Activated CD4-positive, alpha-beta T cell treated with anti-CD3 and anti-CD28 coated beads, Interleukin-2, amount 50 U/mL, for 16 hours (primary cell): Measurements from ENCODE around the gene GSTK1.
"Not testable (repeated sequence)": the region's sequence is repeated elsewhere in the genome, so short reads cannot be mapped to it uniquely, and the experiment has no call there.

Source experiments
- DNase-seq: peaks from one replicate; pipeline ENCODE4 v3.0.0-alpha.2; 2020

Gene GSTK1

GRCh38 chr7:143239813-143240212, 23.4 kb upstream of the GSTK1 start:
- DNase-seq: no peak

GRCh38 chr7:143240291-143241168, 22.7 kb upstream of the GSTK1 start:
- peak; percentile 83 for DNase-seq

- no peak for DNase-seq
These were observed 20.9 kb upstream of the GSTK1 start for GRCh38 chr7:143242306-143242705.

DNA sequence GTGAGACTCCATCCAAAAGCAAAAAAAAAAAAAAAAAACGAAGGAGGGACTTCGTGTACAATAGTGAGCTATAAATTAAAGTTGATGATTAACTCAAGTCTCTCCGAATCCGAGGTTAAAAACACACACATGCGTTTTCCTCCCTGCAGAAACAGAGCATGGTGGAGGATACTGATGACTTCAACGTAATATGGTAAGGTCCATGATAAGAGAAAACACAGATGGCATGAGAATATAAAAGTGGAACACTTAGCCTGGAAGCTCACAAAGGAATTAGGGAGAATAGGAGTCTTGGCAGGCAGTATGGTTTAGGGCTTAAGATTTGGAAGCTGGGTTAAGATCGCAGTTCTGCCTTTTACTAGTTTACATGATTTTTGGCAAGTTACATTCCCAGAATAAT, 20.1 kb upstream of the GSTK1 start:
- no peak for DNase-seq

- DNase-seq: no peak
These were observed 19.6 kb upstream of the GSTK1 start for GRCh38 chr7:143243614-143244013.

DNA sequence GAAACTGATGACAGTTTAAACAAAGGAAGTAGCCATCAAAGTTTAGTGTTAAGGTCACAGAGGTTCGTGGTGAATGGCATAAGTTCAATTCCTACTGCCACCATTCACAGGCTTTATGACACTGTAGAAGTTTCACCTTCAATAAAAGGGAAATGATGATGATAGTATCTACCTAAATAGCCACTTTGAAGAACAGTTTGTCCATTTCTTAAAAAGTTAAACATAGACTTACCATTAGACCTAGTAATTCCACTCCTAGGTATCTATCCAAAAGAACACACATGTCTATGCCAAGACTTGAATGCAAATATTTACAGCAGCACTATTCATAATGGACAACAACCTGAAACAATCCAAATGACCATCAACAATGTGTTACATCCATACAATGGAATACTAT, 18.9 kb upstream of the GSTK1 start:
- DNase-seq: no peak

DNA sequence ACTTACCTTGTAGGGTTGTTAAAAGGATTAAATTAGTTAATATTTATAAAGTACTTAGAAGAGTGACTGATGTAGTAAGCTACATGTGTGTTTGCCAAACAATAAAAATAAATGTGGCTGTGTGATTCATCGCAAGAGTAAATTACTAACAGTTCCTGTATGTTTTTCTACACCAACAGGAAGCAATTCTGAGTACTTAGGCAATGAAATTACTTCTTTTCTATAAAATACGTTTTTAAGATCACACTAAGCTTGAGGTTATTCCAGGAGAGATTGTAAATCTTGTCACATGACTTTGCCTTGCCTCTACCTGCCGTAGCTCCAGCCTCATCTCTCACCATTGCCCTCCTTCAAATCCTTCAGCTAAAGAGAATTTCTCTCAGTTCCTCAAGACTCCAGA, 18.1 kb upstream of the GSTK1 start:
- DNase-seq: peak; percentile 76

GRCh38 chr7:143247372-143247771, 15.9 kb upstream of the GSTK1 start:
- DNase-seq: no peak

- DNase-seq: no peak
These were observed 14.4 kb upstream of the GSTK1 start for GRCh38 chr7:143248761-143249354.

- DNase-seq: no peak
These were observed 13.0 kb upstream of the GSTK1 start for GRCh38 chr7:143250199-143250598.

- DNase-seq: no peak
These were observed 12.4 kb upstream of the GSTK1 start for GRCh38 chr7:143250822-143251221.

GRCh38 chr7:143252006-143252405, 11.2 kb upstream of the GSTK1 start:
- no peak for DNase-seq

GRCh38 chr7:143255564-143255963, 7.7 kb upstream of the GSTK1 start:
- DNase-seq: no peak

DNA sequence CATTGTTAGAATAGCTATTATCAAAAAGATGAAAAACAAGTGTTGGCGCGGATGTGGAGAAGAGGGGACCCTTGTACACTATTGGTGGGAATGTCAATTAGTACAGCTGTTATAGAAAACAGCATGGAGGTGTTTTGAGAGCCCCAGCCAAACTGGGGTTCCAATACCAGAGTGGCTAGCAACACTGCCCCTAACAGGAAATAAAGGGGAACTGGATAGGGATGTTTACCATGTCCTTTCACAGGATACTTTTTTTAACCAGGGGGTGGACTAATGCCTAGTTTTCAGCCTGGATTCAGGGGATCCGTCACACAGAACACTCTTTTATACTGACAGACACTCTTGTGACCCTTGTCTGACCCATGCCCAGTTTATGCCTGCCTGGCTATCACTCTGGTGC, 6.9 kb upstream of the GSTK1 start:
- no peak for DNase-seq

DNA sequence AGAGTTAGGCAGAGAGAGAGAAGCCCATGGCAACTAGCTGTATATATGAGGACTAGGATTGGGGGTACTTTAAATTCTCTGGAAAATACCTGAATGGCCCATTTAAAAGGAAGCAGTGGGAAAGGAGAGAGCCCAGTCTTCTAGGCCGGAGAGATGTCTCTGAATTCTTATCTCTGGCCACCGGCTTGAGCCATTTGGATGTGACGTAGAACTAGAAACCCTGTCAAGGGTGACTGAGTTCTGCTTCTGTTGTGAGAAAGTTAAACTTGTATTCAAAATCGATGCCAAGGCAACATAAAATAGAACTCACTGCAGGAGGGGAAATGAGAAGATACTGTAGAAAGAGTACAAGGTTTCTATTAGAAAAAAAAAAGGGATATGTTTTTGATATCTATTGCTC, 6.3 kb upstream of the GSTK1 start:
- DNase-seq: no peak

DNA sequence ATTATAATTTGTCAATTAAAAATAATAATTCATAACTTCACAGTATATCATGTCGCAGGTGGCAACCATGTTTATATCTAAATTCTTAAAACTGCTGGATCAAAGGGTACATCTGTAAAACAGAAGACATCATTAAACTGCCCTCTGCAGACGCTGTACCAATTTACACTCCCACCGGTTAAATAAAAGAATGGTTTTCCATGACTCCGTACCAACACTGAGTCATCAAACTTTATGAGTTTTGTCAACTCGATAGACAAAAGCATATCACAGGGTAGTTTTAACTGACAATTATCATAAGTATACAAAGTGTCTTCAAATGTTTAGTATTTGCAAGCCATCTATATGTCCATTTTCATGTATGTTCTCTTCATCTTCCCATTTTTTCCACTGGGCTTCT, 5.7 kb upstream of the GSTK1 start:
- no peak for DNase-seq

DNA sequence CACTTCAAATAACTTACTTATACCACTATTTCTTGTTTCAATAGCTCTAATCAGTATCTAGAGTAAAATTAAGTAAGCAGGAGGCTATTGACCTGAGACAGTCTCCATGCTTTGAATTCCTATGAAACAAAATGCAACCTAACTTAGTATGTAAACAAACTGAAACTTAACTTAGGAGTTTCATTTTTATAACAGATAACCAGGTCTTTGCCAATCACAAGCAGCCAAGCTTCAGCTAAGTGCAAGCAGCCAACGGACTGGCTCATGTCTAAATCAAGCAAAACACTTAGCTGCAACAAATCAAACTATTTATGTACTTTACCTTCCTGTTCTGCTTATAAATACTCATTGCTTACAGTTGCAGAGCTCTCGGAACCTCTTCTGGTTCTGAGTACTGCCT, 4.4 kb upstream of the GSTK1 start:
- DNase-seq: peak; percentile 68

- DNase-seq: no peak
These were observed 3.5 kb upstream of the GSTK1 start for GRCh38 chr7:143259765-143260164.

- DNase-seq: no peak
These were observed 1.3 kb upstream of the GSTK1 start for GRCh38 chr7:143261901-143262300.

DNA sequence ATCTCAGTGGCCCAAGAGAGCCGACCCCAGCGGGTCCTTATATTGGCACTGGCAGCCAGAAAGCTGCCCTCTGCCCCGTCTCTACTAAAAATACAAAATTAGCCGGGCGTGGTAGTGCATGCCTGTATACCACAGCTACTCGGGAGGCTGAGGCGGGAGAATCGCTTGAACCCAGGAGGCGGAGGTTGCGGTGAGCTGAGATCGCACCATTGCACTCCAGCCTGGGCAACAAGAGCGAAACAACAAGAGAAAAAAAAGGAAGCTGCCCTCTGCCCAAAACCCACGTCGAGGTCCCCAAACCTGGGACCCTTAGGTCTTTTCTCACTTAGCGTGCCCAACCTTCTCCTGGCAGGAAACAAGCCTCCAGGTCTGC, 941 bp downstream of the GSTK1 start:
- not testable (repeated sequence) for DNase-seq

- DNase-seq: no peak
These were observed 1.9 kb downstream of the GSTK1 start for GRCh38 chr7:143265017-143265693.

GRCh38 chr7:143269251-143269650, 6.0 kb downstream of the GSTK1 start:
- DNase-seq: no peak

DNA sequence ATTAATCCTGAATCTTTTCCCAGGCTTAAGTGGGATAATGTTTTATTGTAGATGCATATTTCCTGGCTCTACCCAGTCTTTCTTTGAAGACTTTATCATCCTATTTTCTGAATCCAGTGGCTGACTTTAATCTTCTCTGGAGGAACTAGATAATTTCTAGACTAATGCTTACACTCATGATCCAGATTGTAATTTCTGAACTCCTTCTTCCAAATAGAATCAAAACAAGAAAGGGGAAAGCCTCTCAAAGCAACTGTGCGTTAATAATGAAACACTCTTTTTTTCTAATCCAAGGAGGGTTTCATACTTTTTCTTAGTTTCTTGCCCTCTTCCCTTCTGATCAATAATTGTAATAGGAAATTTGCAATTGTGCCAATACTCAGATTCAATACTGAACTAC, 8.0 kb downstream of the GSTK1 start:
- DNase-seq: peak; percentile 44

GRCh38 chr7:143272871-143273270, 9.6 kb downstream of the GSTK1 start:
- no peak for DNase-seq
